ENCODE data around the gene SPOUT1.

GRCh38 chr9:128819716-128820664 lies 9.6 kb downstream of the SPOUT1 start:
- TF ChIP-seq CTCF (IDR thresholded peaks at IDR 0.05; ENCODE audit: insufficient read depth, low read length, poor library complexity, severe bottlenecking): no peak
- TF ChIP-seq EZH2phosphoT487 (conservative IDR thresholded peaks at IDR 0.05; ENCODE audit: low read length): no peak

All from SU-DHL-6 (cell line).